Osteoblast (primary cell): ENCODE results near the gene SPATS2. TPM values are rescaled to one million over a fixed set of nuclear protein-coding genes. Genes with fewer than 3 reads are reported as not detected.

ENCODE experiments used
- DNase-seq: peaks from one replicate; pipeline ENCODE4 v3.0.0; 2011; ENCODE audit warnings: low spot score, mixed read lengths; ENCODE audit not compliant: insufficient read length; ENCODE audit errors: missing footprints
- H2AFZ ChIP-seq: 2 replicates; pipeline ENCODE4 v1.6.0; 2011; ENCODE audit warnings: mild to moderate bottlenecking, low read length
- H3K27ac ChIP-seq: 2 replicates; pipeline ENCODE4 v1.5.1; 2011; ENCODE audit warnings: mild to moderate bottlenecking, low read depth, low read length, moderate library complexity
- H3K27me3 ChIP-seq: 2 replicates; pipeline ENCODE4 v1.6.0; 2012; ENCODE audit warnings: mild to moderate bottlenecking, control low read depth, inconsistent platforms, low read length, moderate library complexity; ENCODE audit not compliant: insufficient read depth
- H3K36me3 ChIP-seq: 2 replicates; pipeline ENCODE4 v1.5.1; 2011; ENCODE audit warnings: mild to moderate bottlenecking, low read length, control low read depth, moderate library complexity; ENCODE audit not compliant: insufficient read depth
- H3K4me1 ChIP-seq: 2 replicates; pipeline ENCODE4 v1.5.1; 2011; ENCODE audit warnings: mild to moderate bottlenecking, low read length, control low read depth, moderate library complexity; ENCODE audit not compliant: insufficient read depth
- H3K4me2 ChIP-seq: 2 replicates; pipeline ENCODE4 v1.6.0; 2011; ENCODE audit warnings: mild to moderate bottlenecking, low read length; ENCODE audit not compliant: insufficient read depth
- H3K4me3 ChIP-seq: fragments of 200-600 bp; sonication (generic); 3 replicates; pipeline ENCODE4 v1.5.1; 2012; ENCODE audit warnings: mild to moderate bottlenecking, low read length, inconsistent platforms; ENCODE audit not compliant: insufficient read depth
- H3K79me2 ChIP-seq: 2 replicates; pipeline ENCODE4 v1.6.0; 2012; ENCODE audit warnings: mild to moderate bottlenecking, low read length, control low read depth, inconsistent platforms; ENCODE audit not compliant: insufficient read depth
- H3K9me3 ChIP-seq: 2 replicates; pipeline ENCODE4 v1.5.1; 2011; ENCODE audit warnings: low read depth, low read length, control low read depth
- H4K20me1 ChIP-seq: 2 replicates; pipeline ENCODE4 v1.6.0; 2012; ENCODE audit warnings: mild to moderate bottlenecking, low read length, control low read depth; ENCODE audit not compliant: insufficient read depth
- total RNA-seq: library from RNA; depleted of rRNA; stranded (reverse); fragments of >200 nt; gene quantifications from 2 replicates; pipeline ENCODE4 v1.2.3, GENCODE V29; 2012
- TF ChIP-seq, protein P1 (sequence below): IDR thresholded peaks from 2 replicates; pipeline ENCODE4 v1.5.1; 2011; ENCODE audit warnings: mild to moderate bottlenecking, low read depth, low read length, moderate library complexity; ENCODE audit errors: extremely low read depth

SPATS2 gene
- total RNA-seq, 1 donor = 25.7 TPM

GRCh38 chr12:49559011-49559675 lies 191.9 kb downstream of the SPATS2 start:
- DNase-seq = peak; percentile 45
- TF ChIP-seq, protein P1, sequence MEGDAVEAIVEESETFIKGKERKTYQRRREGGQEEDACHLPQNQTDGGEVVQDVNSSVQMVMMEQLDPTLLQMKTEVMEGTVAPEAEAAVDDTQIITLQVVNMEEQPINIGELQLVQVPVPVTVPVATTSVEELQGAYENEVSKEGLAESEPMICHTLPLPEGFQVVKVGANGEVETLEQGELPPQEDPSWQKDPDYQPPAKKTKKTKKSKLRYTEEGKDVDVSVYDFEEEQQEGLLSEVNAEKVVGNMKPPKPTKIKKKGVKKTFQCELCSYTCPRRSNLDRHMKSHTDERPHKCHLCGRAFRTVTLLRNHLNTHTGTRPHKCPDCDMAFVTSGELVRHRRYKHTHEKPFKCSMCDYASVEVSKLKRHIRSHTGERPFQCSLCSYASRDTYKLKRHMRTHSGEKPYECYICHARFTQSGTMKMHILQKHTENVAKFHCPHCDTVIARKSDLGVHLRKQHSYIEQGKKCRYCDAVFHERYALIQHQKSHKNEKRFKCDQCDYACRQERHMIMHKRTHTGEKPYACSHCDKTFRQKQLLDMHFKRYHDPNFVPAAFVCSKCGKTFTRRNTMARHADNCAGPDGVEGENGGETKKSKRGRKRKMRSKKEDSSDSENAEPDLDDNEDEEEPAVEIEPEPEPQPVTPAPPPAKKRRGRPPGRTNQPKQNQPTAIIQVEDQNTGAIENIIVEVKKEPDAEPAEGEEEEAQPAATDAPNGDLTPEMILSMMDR = no peak
- Histone ChIP-seq H4K20me1 (no peaks in the 10 kb centered on the region), H2AFZ (no peak overlapping the region), H3K9me3 (no peaks in the 10 kb centered on the region), H3K27ac (no peak overlapping the region), H3K4me3 (no peak overlapping the region), H3K27me3 (no peaks in the 10 kb centered on the region), H3K36me3 (peaks cover 55% of the 10 kb centered on the region), H3K4me2 (no peak overlapping the region), H3K79me2 (no peaks in the 10 kb centered on the region), H3K4me1 (no peaks in the 10 kb centered on the region)

DNA sequence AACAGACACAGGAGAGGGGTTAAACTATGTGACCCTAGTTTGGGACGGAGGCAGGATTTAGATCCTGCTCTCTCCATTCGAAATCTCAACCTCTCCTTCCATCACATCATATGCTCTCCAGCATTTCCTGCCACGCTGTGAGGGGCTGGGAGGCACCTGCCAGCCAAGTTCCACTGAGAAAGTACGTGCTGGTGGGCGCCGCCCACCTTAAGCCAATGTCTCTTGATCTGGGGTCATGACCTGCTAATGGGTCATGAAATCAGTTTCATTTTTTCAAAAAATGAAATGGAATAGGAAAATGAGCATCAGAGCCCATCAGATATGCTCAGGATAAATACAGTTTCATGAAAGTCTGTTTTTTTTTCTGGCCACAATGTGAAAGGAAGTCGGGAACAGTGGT lies 193.4 kb downstream of the SPATS2 start:
- H3K36me3 ChIP-seq = peaks cover 62% of the 10 kb centered on the region
- TF ChIP-seq, protein P1 = no peak
- DNase-seq = peak; percentile 35
- no peak overlapping the region for H3K4me2 ChIP-seq
- H4K20me1 ChIP-seq = no peaks in the 10 kb centered on the region
- H3K27me3 ChIP-seq = no peaks in the 10 kb centered on the region
- H3K9me3 ChIP-seq = no peaks in the 10 kb centered on the region
- no peak overlapping the region for H3K4me3 ChIP-seq
- H2AFZ ChIP-seq = no peak overlapping the region
- H3K4me1 ChIP-seq = no peaks in the 10 kb centered on the region
- H3K27ac ChIP-seq = no peak overlapping the region
- peaks cover 2% of the 10 kb centered on the region for H3K79me2 ChIP-seq

DNA sequence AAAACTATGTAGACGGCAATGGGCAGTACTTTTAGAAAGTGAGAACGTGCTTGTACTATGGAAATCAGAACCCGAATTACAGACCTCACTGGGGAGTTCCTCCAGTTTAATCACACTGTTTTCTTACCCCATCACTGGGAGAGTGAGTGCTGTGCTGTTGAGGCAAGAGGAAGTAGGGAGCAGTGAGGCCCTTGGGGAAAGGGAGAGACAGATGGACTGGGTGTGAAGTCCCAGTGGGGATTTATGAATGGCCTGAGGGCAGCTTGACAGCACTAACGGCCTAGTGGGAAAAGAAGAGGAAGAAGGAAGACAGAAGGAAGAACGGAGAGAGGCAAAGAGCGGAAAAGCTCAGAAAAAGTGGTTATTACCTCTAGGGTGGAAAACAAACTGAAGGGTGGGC lies 195.0 kb downstream of the SPATS2 start:
- TF ChIP-seq, protein P1 = no peak
- Histone ChIP-seq H3K9me3 (no peaks in the 10 kb centered on the region), H3K4me3 (no peak overlapping the region), H3K36me3 (peaks cover 62% of the 10 kb centered on the region), H3K27me3 (no peaks in the 10 kb centered on the region), H3K4me2 (no peak overlapping the region), H4K20me1 (no peaks in the 10 kb centered on the region), H3K4me1 (peaks cover 6% of the 10 kb centered on the region), H2AFZ (no peak overlapping the region), H3K79me2 (peaks cover 18% of the 10 kb centered on the region), H3K27ac (no peak overlapping the region)
- DNase-seq = no peak

DNA sequence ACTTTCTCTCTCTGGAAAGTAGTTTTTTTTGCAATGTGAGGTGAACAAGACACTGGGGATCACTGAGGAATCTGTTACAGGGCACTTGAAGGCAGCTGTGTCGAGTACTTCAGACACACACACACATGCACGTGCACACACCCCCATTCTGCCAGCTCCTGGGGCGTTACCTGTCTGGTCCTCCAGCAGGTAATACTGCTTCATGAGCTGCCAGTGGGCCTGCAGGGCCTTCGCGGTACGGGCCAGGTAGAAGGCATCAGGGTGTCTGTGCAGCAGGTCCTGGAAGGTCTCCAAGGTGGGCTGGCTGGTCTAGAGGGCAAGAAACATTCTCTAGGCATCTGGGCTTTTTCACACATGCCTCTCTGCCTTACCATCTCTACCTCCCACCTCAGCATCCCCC lies 195.6 kb downstream of the SPATS2 start:
- TF ChIP-seq, protein P1 = no peak
- Histone ChIP-seq H3K27ac (no peak overlapping the region), H3K36me3 (peaks cover 62% of the 10 kb centered on the region), H3K79me2 (peaks cover 24% of the 10 kb centered on the region), H3K4me2 (no peak overlapping the region), H3K9me3 (no peaks in the 10 kb centered on the region), H4K20me1 (no peaks in the 10 kb centered on the region), H3K4me1 (peaks cover 8% of the 10 kb centered on the region), H2AFZ (no peak overlapping the region), H3K27me3 (no peaks in the 10 kb centered on the region), H3K4me3 (no peak overlapping the region)
- DNase-seq = peak; percentile 42
